Muscle of leg (tissue), 11 donors: ENCODE results near the gene CCL16. TPM values are rescaled to one million over a fixed set of nuclear protein-coding genes. Genes with fewer than 3 reads are reported as not detected.

Experiments used
- DNase-seq: peaks from one replicate; pipeline ENCODE4 v3.0.0; 2013
- H3K27ac ChIP-seq: one replicate; pipeline ENCODE4 v1.5.1; 2013; ENCODE audit warnings: mild to moderate bottlenecking, low read length, control low read depth
- H3K27me3 ChIP-seq: one replicate; pipeline ENCODE4 v1.6.1; 2013; ENCODE audit warnings: low read length; ENCODE audit not compliant: control insufficient read depth, insufficient read depth
- H3K36me3 ChIP-seq: one replicate; pipeline ENCODE4 v1.6.1; 2013; ENCODE audit warnings: low read length; ENCODE audit not compliant: control insufficient read depth, insufficient read depth
- H3K4me1 ChIP-seq: one replicate; pipeline ENCODE4 v1.6.1; 2013; ENCODE audit warnings: low read length; ENCODE audit not compliant: control insufficient read depth, insufficient read depth
- H3K4me3 ChIP-seq: one replicate; pipeline ENCODE4 v1.5.1; 2013; ENCODE audit warnings: low read length, control low read depth
- H3K9me3 ChIP-seq: replicated peaks from 2 replicates; pipeline ENCODE4 v1.6.1; 2013; ENCODE audit warnings: low read depth, low read length; ENCODE audit not compliant: control insufficient read depth
- WGBS: methylation state at CpG from one replicate; pipeline ENCODE4 v1.1.5; 2013; ENCODE audit warnings: missing lambda C conversion rate; ENCODE audit not compliant: insufficient coverage; 5-methylcytosine and 5-hydroxymethylcytosine counted together
- polyA plus RNA-seq, 8 donors: library from polyadenylated mRNA; unstranded; fragments of 120-200 nt; gene quantifications; one replicate each; pipeline versions ENCODE4 v1.2.1 to v1.2.3, GENCODE V29; 2013; ENCODE audit warnings: inconsistent platforms in 1 of 8, low replicate concordance in 1 of 8; ENCODE audit not compliant: insufficient read length in 8 of 8, insufficient read depth in 1 of 8
- total RNA-seq: library from RNA; stranded (reverse); fragments of 120-200 nt; gene quantifications from one replicate; pipeline ENCODE4 v1.2.4, GENCODE V29; 2013

CCL16 gene
- total and polyA plus RNA-seq, 9 donors, result 0.11 to 0.53 (median 0.19) TPM

DNA sequence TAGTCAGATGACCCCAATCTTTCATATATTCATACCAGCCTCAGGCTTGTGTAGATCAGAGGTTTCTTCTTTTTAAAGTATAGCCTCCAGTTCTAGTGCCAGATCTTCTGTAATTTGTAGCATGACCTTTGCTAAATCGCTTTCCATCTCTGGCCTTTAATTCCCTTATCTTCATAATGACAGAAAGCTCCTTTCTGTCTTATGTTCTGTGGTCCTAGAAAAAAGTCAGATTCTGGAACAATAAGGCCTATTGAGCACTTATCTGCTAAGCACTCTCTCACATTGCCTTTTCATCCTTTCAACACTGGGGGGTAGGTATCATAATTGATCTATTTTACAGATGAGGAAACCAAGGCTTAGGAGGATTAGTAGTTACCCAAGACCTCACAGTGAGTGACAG, 9.2 kb downstream of the CCL16 start:
- Histone ChIP-seq H3K4me3 (no peak overlapping the region), H3K9me3 (no peaks in the 10 kb centered on the region), H3K4me1 (no peaks in the 10 kb centered on the region), H3K27me3 (no peaks in the 10 kb centered on the region), H3K27ac (no peak overlapping the region), H3K36me3 (no peaks in the 10 kb centered on the region)
- no CpG with 5 or more reads among the region's 1 CpG for WGBS
- no peak for DNase-seq

DNA sequence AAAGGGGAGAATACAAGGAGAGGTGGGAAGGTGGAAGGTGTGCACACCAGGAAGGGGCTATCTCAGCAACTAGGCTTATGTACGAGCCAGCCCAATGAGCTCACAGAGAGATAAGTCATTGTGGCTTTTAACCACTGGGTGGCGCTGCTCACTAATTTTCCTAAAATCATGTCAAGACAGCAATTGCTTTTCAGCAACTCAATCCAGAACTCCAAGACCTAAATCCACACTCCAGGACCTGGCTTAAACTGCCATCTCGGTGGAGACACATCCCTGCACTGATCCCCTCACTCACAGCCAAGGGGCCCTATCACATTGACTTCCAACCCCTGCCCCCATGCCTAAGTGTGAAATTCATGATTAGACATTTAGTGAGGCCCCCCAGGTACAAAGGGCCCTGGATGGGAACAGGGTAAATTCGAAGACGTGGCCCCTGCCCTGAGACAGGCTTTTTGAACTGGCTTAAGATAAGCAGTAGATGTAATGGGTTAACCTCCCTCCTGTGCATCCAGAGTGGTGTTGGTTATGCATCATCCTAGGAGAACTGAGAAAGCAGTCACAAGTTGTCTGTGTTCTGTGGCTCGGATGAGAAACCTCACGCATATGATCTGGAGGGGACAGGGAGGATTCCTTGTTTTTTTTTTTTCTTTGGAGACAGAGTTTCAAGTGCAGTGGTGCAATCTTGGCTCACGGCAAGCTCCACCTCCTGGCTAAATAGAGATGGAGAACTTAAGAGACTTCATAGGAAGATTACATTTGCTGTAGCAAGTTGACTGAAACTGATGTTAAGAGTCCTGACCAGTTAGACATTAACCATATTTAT, 11.5 kb downstream of the CCL16 start:
- WGBS, result 28% methylated on average over 4 of the region's 8 CpGs
- H3K4me1 ChIP-seq, result no peaks in the 10 kb centered on the region
- H3K27me3 ChIP-seq, result no peaks in the 10 kb centered on the region
- no peaks in the 10 kb centered on the region for H3K9me3 ChIP-seq
- no peak overlapping the region for H3K27ac ChIP-seq
- H3K4me3 ChIP-seq, result no peak overlapping the region
- DNase-seq, result peak; percentile 86
- no peaks in the 10 kb centered on the region for H3K36me3 ChIP-seq

DNA sequence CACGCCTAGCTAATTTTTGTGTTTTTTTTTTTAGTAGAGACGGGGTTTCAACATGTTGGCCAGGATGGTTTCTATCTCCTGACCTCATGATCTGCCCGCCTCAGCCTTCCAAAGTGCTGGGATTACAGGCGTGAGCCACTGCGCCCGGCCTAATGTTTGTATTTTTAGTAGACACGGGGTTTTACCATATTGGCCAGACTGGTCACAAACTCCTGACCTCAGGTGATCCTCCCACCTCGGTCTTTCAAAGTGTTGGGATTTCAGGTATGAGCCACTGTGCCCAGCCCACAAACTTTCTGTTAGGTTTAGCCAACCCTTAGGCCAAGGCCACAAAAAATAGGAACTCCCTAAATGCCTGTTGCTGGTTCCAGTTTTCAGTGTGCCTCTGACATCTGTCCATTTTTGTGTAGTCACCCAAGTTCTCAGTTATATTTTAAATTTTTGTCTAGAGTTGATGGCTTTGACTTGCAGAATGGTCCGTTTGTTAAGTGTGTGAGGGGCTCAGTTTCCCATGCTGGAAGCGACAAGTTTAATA, 12.7 kb downstream of the CCL16 start:
- Histone ChIP-seq H3K9me3 (no peaks in the 10 kb centered on the region), H3K27me3 (no peaks in the 10 kb centered on the region), H3K36me3 (no peaks in the 10 kb centered on the region), H3K4me3 (no peak overlapping the region), H3K4me1 (no peaks in the 10 kb centered on the region), H3K27ac (no peak overlapping the region)
- DNase-seq, result no peak
- 79% methylated on average over 6 of the region's 10 CpGs for WGBS

DNA sequence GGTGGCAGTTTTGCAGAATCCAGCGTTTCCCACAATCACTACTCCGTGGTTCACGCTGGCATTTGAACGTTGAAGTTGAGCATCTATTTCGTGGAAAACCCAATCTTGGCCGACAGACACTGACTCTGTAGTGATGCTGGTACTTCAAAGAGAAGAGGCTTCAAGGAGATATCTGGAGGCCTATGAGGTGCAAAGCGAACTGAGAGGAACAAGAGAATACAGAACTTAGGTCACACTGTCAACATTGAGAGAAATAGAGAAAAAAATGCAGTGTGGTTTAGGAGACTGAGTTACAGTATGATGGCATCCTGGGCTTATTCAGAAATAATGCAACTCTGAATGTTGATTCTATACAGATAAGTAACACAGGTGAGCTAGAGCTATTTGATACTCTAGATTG, 16.0 kb downstream of the CCL16 start:
- Histone ChIP-seq H3K9me3 (no peaks in the 10 kb centered on the region), H3K4me1 (no peaks in the 10 kb centered on the region), H3K4me3 (no peak overlapping the region), H3K27me3 (no peaks in the 10 kb centered on the region), H3K27ac (no peak overlapping the region), H3K36me3 (no peaks in the 10 kb centered on the region)
- DNase-seq, result no peak
- 81% methylated on average over 5 of the region's 7 CpGs for WGBS

DNA sequence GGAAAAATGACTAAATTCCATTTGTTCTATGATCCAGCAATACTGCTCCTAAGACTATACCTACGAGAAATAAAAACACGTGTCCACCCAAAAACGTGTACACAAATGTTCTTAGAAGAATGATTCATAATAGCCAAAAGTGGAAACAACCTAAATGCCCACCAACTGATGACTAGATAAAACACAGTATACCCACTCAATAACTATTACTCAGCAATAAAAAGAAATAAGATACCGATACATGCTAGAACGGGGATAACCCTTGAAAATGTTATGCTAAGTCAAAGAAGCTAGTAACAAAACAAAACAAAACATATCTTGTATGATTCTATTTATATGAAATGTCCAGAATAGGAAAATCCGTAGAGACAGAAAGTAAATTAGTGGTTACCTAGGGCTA, 17.6 kb downstream of the CCL16 start:
- DNase-seq, result no peak
- Histone ChIP-seq H3K4me1 (no peaks in the 10 kb centered on the region), H3K27me3 (no peaks in the 10 kb centered on the region), H3K9me3 (no peaks in the 10 kb centered on the region), H3K27ac (no peak overlapping the region), H3K4me3 (no peak overlapping the region), H3K36me3 (no peaks in the 10 kb centered on the region)
- WGBS, result 60% methylated on average over 1 of the region's 6 CpGs

DNA sequence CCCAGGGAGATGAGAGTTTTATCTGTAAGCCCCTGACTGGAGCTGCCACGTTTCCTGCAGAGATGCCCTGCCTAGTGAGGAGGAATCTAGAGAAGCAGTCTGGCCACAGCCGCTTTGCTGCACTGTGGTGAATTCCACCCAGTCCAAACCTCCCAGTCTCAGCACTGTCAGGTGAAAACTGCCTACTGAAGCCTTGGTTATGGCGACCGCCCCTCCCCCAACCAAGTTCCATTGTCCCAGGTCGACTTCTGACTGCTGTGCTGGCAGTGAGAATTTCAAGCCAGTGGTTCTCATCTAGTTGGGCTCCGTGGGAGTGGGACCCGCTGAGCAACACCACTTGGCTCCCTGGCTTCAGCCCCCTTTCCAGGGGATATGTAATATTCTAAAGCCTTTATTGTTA, 27.6 kb downstream of the CCL16 start:
- Histone ChIP-seq H3K4me1 (no peaks in the 10 kb centered on the region), H3K27me3 (no peaks in the 10 kb centered on the region), H3K27ac (no peak overlapping the region), H3K9me3 (no peaks in the 10 kb centered on the region), H3K4me3 (no peak overlapping the region), H3K36me3 (no peaks in the 10 kb centered on the region)
- WGBS, result 44% methylated on average over 5 of the region's 7 CpGs
- DNase-seq, result no peak

DNA sequence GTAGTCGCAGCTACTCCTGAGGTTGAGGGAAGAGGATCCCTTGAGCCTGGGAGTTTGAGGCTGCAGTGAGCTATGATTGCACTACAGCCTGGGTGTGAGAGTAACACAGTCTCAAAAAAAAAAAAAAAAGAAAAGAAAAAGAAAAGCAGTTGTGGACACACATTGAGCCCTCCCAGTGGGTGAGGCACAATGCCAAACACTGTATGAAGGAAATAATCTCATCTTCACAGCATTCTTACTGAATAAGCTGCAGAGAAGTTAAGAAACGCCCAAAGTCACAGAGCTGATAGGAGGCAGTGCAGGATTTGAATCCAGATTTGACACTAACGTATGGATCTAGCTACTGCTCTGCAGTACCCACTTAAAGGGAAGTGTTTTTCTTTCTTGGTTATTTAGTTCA, 31.9 kb downstream of the CCL16 start:
- H3K4me3 ChIP-seq, result no peak overlapping the region
- no peaks in the 10 kb centered on the region for H3K9me3 ChIP-seq
- no peak for DNase-seq
- no peaks in the 10 kb centered on the region for H3K4me1 ChIP-seq
- H3K36me3 ChIP-seq, result no peaks in the 10 kb centered on the region
- H3K27me3 ChIP-seq, result no peaks in the 10 kb centered on the region
- H3K27ac ChIP-seq, result no peak overlapping the region
- 71% methylated on average over 2 of the region's 3 CpGs for WGBS

DNA sequence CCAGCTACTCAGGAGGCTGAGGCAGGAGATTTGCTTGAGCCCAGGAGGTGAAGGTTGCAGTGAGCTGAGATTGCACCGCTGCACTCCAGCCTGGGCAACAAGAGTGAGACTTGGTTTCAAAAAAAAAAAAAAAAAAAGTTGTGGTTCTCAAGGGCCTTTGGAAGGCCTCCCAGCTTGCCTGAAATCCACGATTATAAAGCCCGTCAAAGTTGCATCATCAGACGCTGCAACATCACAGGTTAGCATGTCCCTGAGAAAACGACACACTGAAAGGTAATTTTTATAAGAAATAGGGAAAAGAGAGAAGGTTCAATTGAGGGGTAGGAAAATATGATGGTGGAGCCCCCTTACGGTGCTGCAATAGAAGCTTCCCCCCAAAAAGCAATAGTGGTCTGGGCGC, 33.2 kb downstream of the CCL16 start:
- Histone ChIP-seq H3K27me3 (no peaks in the 10 kb centered on the region), H3K27ac (no peak overlapping the region), H3K9me3 (no peaks in the 10 kb centered on the region), H3K4me1 (no peaks in the 10 kb centered on the region), H3K36me3 (no peaks in the 10 kb centered on the region), H3K4me3 (no peak overlapping the region)
- 99% methylated on average over 6 of the region's 7 CpGs for WGBS
- DNase-seq, result no peak

DNA sequence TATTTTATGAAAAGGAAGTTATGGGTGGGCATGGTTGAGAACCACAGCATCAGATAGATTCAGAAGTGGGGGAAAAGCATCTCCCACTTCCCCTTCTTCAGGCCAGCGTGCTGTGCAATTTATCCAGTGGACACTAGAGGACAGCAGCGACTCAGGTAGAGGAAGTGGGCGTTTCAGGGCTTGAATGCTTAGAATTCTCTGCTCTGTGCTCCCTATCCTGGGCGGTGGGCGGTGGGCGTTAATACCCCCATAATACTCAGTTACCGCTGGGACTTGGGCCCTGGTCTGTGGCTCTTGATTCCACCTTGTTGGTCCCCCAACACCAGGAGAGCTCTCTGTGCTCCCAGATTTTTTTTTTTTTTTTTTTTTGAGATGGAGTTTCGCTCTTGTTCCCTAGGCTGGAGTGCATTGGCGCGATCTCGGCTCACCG, 34.1 kb downstream of the CCL16 start:
- no peaks in the 10 kb centered on the region for H3K4me1 ChIP-seq
- H3K4me3 ChIP-seq, result no peak overlapping the region
- 90% methylated on average over 4 of the region's 12 CpGs for WGBS
- H3K27me3 ChIP-seq, result no peaks in the 10 kb centered on the region
- H3K27ac ChIP-seq, result no peak overlapping the region
- DNase-seq, result peak; percentile 34
- H3K36me3 ChIP-seq, result no peaks in the 10 kb centered on the region
- no peaks in the 10 kb centered on the region for H3K9me3 ChIP-seq

DNA sequence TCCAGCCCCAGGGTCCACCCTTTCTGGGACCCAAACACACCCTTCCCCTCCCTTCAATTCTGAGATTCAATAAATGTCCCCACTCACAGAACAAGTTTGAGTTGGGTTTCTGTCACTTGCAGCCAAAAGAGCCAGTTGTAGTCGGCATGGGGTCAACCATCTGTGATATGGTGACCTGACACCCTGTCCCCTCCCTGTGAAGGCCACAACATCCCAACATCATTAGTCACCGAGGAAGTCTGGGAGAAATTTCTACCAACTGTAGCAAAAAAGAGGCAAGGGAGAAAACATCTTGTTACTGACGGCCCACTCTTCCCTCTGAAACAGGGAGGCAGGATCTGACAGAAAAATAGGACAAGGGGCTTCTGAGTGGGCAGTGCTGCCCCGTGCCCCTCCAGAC, 37.1 kb downstream of the CCL16 start:
- H3K27ac ChIP-seq, result no peak overlapping the region
- H3K36me3 ChIP-seq, result no peaks in the 10 kb centered on the region
- WGBS, result 100% methylated on average over 2 of the region's 4 CpGs
- no peak overlapping the region for H3K4me3 ChIP-seq
- H3K9me3 ChIP-seq, result no peaks in the 10 kb centered on the region
- H3K27me3 ChIP-seq, result no peaks in the 10 kb centered on the region
- H3K4me1 ChIP-seq, result no peaks in the 10 kb centered on the region
- no peak for DNase-seq
